HFF-Myc (cell line): ENCODE measurements around the gene NSD1.
"Not testable (repeated sequence)": the region's sequence is repeated elsewhere in the genome, so short reads cannot be mapped to it uniquely, and the experiment has no call there.

Experiments used
- DNase-seq: peaks from one replicate; pipeline ENCODE4 v3.0.0-alpha.2; 2011; ENCODE audit warnings: low read depth; ENCODE audit errors: extremely low read depth
- H3K4me3 ChIP-seq: replicated peaks from 2 replicates; pipeline ENCODE4 v1.5.1; 2011; ENCODE audit warnings: low read depth, mild to moderate bottlenecking, control low read depth, low read length
- CTCF ChIP-seq: IDR thresholded peaks from 2 replicates; pipeline ENCODE4 v1.5.1; 2012; ENCODE audit warnings: mild to moderate bottlenecking, low read depth, low read length, control low read depth; ENCODE audit errors: missing control alignments

NSD1 gene

DNA sequence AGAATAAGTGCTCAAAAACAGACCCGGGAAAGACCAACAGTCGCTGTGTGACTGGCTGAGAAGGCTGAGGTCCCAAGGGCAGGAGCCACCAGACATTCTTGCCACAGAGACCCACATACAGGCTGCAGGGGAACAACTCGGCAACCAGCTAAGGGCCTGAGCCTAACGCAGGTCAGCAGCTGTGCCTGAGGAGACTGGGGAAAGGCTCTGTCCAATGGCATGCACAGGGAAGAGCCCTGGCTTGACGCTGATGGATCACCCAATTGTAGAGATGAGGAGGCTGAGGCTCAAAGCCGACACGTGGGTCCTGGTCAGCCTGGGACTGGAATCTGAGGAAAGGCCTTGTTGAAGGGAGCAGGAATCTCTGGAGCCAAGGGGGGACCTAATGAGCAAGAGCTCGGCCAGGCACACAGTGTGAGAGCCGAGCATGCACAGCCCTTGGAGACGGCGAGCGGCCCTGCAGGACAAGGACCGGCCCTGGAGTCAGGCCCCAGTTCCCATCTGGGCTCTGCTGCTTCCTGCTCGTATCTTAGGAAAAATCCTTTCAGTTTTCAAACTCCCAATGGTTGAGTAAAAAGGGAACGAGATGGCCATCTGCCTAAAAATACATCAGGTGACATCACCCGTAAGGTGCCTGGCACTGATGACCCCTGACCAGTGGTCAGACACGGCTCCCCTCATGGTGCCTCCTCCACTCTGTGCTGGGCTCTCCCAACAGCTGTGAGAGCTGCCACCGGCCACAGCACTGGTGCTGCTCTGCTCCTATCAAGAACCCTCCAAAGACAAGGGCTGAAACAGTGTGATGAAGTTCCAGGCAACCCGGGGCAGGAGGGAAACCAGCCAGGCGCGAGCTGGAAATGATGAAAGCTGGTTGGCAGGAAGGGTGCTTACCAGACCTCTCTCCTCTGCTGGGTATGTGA, 201.5 kb downstream of the NSD1 start:
- no peak for DNase-seq
- no peak overlapping the region for H3K4me3 ChIP-seq
- TF ChIP-seq CTCF, result no peak

GRCh38 chr5:177335701-177336065, 202.1 kb downstream of the NSD1 start:
- TF ChIP-seq CTCF, result no peak
- no peak for DNase-seq
- H3K4me3 ChIP-seq, result no peak overlapping the region

DNA sequence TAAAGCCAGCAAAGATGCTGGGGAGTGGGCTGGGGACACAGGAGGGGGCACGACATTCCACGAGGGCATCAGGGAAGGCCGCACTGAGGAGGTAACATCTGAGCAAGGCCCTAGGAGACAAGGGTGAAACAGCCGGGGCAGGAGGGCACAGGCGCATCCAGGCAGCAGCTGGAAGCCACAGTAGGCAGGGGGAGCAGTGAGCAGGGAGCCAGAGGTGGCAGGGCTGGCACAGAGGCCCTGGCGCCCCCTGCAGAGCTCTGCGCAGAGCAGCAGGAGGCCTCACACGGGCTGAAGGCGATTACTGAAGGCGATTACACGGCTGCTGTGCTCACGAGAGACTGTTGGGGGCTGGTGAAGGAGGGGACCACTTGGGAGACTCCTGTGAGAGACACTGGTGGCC, 202.5 kb downstream of the NSD1 start:
- no peak overlapping the region for H3K4me3 ChIP-seq
- TF ChIP-seq CTCF, result peak; percentile 50
- no peak for DNase-seq

DNA sequence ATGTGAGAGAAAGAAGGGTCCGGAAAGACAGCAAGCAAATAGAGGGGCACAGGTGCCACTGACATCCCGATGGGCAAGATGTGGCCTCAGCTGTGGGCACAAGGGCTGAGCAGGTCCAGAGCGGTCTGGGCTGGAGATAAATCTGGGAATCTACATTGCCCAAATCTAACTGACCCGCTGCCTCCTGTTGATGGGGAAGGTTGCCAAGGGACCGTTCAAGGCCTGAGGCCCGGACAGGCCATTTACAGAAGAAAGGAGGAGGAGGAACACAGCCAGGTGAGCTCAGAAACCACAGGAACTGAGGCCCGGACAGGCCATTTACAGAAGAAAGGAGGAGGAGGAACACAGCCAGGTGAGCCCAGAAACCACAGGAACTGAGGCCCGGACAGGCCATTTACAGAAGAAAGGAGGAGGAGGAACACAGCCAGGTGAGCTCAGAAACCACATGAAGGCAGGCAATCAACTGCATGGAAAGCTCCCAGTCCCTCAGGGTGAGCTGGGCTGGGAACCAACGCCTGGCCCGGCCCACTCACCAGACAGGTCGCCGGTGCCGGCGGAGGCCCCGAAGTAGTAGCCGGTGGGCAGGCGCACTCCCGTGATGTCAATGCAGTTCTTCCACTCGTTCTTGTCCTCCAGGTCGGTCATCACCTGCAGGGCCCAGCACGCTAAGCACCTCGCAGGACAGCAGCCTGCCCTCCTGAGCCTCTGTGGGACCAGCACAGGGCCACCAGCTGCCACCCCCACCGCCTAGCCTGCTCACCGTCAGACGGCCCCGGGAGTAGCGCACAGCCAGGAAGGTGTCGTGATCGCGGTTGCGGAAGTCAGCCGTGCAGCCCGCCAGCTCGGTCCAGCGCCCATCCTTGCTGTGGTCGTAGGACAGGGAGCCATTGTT, 203.3 kb downstream of the NSD1 start:
- H3K4me3 ChIP-seq, result no peak overlapping the region
- no peak for TF ChIP-seq CTCF
- no peak for DNase-seq

DNA sequence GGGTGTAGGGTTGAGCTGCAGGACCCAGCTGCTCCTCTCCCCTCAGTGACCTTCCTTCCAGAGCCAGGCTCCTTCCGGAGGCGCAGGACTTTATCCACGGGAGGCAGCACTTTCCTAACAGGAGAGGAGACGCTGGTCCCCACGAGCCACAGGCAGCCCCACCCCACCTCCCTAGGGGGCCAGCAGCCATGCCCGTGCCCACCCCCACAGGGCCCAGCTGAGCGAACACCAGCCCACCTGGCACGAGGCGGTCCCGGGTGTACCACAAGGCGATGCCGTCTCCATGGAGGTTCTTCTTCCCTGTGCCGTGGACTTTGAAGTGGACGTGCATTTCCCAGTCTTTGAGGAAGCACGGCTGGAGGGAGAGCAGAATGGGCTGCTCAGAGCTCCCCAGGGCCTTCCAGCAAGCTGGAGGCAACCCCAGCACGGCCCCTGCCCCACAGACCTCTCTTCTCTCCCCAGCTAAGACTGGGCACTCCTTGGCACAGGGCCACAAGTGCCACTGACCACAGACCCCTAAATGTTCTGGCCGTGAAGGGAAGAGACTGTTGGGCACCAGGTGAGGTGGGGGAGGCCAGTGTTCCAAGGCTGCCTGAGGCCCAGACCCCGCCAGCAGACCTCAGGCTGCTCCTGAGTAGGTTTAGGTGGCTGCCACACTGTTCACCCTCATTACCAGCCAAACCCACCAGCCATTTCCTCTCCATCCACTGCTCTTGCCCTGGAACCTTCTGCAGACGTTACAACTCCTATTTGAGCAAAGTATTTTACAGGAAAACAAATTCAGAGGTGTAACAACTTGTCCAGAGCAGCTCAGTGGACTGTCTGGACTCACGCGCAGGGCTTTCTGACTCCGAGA, 204.9 kb downstream of the NSD1 start:
- no peak for TF ChIP-seq CTCF
- DNase-seq, result no peak
- no peak overlapping the region for H3K4me3 ChIP-seq

DNA sequence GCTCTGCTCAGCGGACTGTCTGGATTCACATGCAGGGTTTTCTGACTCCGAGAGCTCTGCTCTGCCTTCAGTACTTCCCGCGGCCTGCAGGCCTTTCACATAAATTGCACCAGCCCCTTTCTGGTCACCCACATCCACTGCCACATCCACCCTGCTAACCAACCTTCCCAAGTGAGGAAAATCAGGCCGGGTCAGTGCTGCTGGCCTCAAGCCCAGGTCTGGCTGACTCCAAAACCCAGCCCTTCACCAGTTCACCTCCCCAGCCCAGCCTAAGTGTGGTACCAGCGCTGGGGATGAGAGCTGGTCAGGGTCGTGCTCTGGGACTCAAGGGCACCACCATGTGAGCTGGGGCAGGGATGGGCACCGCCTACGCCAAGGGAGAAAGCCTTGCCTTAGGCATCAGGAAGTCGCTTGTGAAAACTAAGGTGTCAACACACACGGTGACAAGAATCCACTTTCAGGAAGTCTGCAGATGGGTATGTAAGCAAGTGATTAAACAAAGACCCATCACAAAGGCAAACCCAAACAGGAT, 205.6 kb downstream of the NSD1 start:
- DNase-seq, result no peak
- no peak for TF ChIP-seq CTCF

GRCh38 chr5:177343000-177343399, 209.4 kb downstream of the NSD1 start:
- not testable (repeated sequence) for DNase-seq, H3K4me3 ChIP-seq

More for the DNA sequence above, 205.6 kb downstream of the NSD1 start:
- H3K4me3 ChIP-seq, result no peak overlapping the region
